Esophagus muscularis mucosa (tissue), 3 donors: ENCODE results near the gene RPL9.

ENCODE experiments used
- CTCF ChIP-seq, 3 experiments: fragments of 200-600 bp in 2 of 3; fragments of 450-650 bp in 1 of 3; sonication (generic) in 2 of 3; IDR thresholded peaks; one replicate each; pipeline ENCODE4 v1.5.1; 2017 to 2019; ENCODE audit warnings: antibody characterized with exemption in 3 of 3, mild to moderate bottlenecking in 2 of 3, moderate library complexity in 1 of 3
- POLR2A ChIP-seq: fragments of 450-650 bp; IDR thresholded peaks from one replicate; pipeline ENCODE4 v1.6.1; 2017; ENCODE audit warnings: antibody characterized with exemption, moderate library complexity, mild to moderate bottlenecking, low read depth

GRCh38 chr4:39467464-39467863 is 8.7 kb upstream of the RPL9 start:
- TF ChIP-seq POLR2A (no peak), CTCF (IDR thresholded peaks at IDR 0.05) (no peak)
